ENCODE measurements around the gene ZBTB11. TPM values are rescaled to one million over a fixed set of nuclear protein-coding genes. Genes with fewer than 3 reads are reported as not detected.

ZBTB11 gene
- total and polyA plus RNA-seq, 2 experiments from 2014 or later: 7.7 to 22.4 TPM

DNA sequence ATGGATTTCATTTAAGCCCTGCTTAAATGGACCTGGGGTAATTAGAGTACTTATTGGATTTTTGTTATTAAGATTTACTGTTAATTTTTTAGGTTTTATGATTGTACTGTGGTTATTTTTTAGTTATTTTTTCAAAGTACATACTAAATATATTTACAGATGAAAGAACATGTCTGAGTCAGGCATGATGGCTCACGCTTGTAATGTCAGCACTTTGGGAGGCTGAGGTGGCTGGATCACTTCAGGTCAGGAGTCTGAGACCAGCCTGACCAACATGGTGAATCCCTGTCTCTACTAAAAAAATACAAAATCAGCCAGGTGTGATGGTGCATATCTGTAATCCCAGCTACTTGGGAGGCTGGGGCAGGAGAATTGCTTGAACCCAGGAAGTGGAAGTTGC, 25.8 kb upstream of the ZBTB11 start (continued):
- TF ChIP-seq, protein P1, sequence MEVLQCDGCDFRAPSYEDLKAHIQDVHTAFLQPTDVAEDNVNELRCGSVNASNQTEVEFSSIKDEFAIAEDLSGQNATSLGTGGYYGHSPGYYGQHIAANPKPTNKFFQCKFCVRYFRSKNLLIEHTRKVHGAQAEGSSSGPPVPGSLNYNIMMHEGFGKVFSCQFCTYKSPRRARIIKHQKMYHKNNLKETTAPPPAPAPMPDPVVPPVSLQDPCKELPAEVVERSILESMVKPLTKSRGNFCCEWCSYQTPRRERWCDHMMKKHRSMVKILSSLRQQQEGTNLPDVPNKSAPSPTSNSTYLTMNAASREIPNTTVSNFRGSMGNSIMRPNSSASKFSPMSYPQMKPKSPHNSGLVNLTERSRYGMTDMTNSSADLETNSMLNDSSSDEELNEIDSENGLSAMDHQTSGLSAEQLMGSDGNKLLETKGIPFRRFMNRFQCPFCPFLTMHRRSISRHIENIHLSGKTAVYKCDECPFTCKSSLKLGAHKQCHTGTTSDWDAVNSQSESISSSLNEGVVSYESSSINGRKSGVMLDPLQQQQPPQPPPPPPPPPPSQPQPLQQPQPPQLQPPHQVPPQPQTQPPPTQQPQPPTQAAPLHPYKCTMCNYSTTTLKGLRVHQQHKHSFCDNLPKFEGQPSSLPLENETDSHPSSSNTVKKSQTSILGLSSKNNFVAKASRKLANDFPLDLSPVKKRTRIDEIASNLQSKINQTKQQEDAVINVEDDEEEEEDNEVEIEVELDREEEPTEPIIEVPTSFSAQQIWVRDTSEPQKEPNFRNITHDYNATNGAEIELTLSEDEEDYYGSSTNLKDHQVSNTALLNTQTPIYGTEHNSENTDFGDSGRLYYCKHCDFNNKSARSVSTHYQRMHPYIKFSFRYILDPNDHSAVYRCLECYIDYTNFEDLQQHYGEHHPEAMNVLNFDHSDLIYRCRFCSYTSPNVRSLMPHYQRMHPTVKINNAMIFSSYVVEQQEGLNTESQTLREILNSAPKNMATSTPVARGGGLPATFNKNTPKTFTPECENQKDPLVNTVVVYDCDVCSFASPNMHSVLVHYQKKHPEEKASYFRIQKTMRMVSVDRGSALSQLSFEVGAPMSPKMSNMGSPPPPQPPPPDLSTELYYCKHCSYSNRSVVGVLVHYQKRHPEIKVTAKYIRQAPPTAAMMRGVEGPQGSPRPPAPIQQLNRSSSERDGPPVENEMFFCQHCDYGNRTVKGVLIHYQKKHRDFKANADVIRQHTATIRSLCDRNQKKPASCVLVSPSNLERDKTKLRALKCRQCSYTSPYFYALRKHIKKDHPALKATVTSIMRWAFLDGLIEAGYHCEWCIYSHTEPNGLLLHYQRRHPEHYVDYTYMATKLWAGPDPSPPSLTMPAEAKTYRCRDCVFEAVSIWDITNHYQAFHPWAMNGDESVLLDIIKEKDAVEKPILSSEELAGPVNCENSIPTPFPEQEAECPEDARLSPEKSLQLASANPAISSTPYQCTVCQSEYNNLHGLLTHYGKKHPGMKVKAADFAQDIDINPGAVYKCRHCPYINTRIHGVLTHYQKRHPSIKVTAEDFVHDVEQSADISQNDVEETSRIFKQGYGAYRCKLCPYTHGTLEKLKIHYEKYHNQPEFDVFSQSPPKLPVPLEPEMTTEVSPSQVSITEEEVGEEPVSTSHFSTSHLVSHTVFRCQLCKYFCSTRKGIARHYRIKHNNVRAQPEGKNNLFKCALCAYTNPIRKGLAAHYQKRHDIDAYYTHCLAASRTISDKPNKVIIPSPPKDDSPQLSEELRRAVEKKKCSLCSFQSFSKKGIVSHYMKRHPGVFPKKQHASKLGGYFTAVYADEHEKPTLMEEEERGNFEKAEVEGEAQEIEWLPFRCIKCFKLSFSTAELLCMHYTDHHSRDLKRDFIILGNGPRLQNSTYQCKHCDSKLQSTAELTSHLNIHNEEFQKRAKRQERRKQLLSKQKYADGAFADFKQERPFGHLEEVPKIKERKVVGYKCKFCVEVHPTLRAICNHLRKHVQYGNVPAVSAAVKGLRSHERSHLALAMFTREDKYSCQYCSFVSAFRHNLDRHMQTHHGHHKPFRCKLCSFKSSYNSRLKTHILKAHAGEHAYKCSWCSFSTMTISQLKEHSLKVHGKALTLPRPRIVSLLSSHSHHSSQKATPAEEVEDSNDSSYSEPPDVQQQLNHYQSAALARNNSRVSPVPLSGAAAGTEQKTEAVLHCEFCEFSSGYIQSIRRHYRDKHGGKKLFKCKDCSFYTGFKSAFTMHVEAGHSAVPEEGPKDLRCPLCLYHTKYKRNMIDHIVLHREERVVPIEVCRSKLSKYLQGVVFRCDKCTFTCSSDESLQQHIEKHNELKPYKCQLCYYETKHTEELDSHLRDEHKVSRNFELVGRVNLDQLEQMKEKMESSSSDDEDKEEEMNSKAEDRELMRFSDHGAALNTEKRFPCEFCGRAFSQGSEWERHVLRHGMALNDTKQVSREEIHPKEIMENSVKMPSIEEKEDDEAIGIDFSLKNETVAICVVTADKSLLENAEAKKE (CRISPR knock-in tag; IDR thresholded peaks at IDR 0.05): no peak
- TF ChIP-seq, protein P2, sequence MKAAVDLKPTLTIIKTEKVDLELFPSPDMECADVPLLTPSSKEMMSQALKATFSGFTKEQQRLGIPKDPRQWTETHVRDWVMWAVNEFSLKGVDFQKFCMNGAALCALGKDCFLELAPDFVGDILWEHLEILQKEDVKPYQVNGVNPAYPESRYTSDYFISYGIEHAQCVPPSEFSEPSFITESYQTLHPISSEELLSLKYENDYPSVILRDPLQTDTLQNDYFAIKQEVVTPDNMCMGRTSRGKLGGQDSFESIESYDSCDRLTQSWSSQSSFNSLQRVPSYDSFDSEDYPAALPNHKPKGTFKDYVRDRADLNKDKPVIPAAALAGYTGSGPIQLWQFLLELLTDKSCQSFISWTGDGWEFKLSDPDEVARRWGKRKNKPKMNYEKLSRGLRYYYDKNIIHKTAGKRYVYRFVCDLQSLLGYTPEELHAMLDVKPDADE (IDR thresholded peaks at IDR 0.05): no peak
- TF ChIP-seq JUNB (IDR thresholded peaks at IDR 0.05; ENCODE audit: unreplicated experiment) (no peak), EZH2 (IDR thresholded peaks at IDR 0.05; ENCODE audit: low read depth, unreplicated experiment) (no peak), STAT1 (IDR thresholded peaks at IDR 0.05; ENCODE audit: unreplicated experiment) (no peak), NANOG (IDR thresholded peaks at IDR 0.05; ENCODE audit: borderline replicate concordance) (no peak)

DNA sequence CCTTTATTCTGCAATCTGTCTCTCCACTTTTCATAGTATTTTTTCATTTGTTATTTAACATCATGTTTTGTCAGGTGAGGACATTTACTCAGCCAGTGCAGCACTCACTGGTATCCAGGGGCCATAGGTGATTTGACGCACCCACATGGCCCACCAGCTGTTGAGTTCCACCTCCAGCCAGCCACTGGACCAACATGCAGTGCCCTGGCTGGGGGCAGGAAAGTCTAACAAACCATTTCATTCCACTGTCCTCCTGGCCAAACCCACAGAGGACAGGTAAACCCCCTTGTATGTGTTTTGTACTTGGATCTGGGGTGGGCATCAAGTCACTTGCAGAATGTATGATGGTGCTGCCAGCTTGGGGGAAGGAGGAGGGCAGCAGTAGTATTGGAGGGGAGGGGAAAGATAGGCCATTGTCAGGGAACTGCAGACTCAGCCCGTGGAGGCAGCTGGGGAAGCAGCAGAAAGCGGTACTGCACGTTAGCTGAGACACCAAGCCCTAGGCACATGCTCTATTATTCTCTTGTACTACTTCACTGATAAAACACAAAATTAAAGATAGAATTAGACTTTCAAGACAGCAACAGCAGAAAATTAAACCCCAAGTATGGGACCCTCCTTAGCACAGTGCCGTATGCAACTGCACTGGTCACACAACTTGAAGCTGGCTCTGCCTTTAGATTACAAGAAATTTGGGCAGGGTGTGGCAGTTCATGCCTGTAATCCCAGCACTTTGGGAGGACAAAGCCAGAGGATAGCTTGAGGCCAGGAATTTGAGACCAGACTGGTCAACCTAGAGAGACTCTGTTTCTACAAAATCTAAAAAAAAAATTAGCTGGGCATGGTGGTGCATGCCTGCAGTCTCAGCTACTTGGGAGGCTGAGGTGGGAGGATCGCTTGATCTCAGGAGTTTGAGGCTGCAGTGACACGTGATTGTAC, 25.0 kb upstream of the ZBTB11 start:
- no peaks in the 10 kb centered on the region for H3K79me2 ChIP-seq (replicated peaks; ENCODE audit: insufficient read depth)
- no peak overlapping the region for H3K4me3 ChIP-seq
- Mint-ChIP-seq H3K36me3 (ENCODE audit: low read depth) (no peaks in the 10 kb centered on the region), H3K4me3 (no peak overlapping the region), H3K27ac (no peak overlapping the region; the same call in 1 of the 2 replicates), H3K27me3 (ENCODE audit: insufficient read depth, low read depth, poor library complexity) (peaks cover 2% of the 10 kb centered on the region), H3K9me3 (no peaks in the 10 kb centered on the region), H3K4me1 (peaks cover 9% of the 10 kb centered on the region)
- no peak for ATAC-seq
- H3K4me1 ChIP-seq (ENCODE audit: insufficient read depth): peaks cover 13% of the 10 kb centered on the region
- H3K9me2 ChIP-seq (ENCODE audit: insufficient read depth): no peaks in the 10 kb centered on the region
- DNase-seq (ENCODE audit: low spot score): no peak
- H3K27ac ChIP-seq (ENCODE audit: low read depth): no peak overlapping the region
- H4K20me1 ChIP-seq (replicated peaks; ENCODE audit: insufficient read depth): no peaks in the 10 kb centered on the region
- no peaks in the 10 kb centered on the region for H3F3A ChIP-seq (replicated peaks; ENCODE audit: low read depth)
- H3K4me2 ChIP-seq: no peak overlapping the region
- no peaks in the 10 kb centered on the region for H3K36me3 ChIP-seq (ENCODE audit: insufficient read depth)
- H2AFZ ChIP-seq: no peak overlapping the region
- no peaks in the 10 kb centered on the region for H3K27me3 ChIP-seq (ENCODE audit: insufficient read depth)
- TF ChIP-seq, protein P3, sequence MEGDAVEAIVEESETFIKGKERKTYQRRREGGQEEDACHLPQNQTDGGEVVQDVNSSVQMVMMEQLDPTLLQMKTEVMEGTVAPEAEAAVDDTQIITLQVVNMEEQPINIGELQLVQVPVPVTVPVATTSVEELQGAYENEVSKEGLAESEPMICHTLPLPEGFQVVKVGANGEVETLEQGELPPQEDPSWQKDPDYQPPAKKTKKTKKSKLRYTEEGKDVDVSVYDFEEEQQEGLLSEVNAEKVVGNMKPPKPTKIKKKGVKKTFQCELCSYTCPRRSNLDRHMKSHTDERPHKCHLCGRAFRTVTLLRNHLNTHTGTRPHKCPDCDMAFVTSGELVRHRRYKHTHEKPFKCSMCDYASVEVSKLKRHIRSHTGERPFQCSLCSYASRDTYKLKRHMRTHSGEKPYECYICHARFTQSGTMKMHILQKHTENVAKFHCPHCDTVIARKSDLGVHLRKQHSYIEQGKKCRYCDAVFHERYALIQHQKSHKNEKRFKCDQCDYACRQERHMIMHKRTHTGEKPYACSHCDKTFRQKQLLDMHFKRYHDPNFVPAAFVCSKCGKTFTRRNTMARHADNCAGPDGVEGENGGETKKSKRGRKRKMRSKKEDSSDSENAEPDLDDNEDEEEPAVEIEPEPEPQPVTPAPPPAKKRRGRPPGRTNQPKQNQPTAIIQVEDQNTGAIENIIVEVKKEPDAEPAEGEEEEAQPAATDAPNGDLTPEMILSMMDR (conservative IDR thresholded peaks at IDR 0.05; ENCODE audit: low read depth in 2 of 2): no peak
- TF ChIP-seq, protein P4, sequence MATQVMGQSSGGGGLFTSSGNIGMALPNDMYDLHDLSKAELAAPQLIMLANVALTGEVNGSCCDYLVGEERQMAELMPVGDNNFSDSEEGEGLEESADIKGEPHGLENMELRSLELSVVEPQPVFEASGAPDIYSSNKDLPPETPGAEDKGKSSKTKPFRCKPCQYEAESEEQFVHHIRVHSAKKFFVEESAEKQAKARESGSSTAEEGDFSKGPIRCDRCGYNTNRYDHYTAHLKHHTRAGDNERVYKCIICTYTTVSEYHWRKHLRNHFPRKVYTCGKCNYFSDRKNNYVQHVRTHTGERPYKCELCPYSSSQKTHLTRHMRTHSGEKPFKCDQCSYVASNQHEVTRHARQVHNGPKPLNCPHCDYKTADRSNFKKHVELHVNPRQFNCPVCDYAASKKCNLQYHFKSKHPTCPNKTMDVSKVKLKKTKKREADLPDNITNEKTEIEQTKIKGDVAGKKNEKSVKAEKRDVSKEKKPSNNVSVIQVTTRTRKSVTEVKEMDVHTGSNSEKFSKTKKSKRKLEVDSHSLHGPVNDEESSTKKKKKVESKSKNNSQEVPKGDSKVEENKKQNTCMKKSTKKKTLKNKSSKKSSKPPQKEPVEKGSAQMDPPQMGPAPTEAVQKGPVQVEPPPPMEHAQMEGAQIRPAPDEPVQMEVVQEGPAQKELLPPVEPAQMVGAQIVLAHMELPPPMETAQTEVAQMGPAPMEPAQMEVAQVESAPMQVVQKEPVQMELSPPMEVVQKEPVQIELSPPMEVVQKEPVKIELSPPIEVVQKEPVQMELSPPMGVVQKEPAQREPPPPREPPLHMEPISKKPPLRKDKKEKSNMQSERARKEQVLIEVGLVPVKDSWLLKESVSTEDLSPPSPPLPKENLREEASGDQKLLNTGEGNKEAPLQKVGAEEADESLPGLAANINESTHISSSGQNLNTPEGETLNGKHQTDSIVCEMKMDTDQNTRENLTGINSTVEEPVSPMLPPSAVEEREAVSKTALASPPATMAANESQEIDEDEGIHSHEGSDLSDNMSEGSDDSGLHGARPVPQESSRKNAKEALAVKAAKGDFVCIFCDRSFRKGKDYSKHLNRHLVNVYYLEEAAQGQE (IDR thresholded peaks at IDR 0.05; ENCODE audit: unreplicated experiment): no peak
- TF ChIP-seq STAT1 (IDR thresholded peaks at IDR 0.05; ENCODE audit: unreplicated experiment): no peak
- TF ChIP-seq JUNB (IDR thresholded peaks at IDR 0.05; ENCODE audit: unreplicated experiment): no peak
- no peak for TF ChIP-seq NANOG (IDR thresholded peaks at IDR 0.05; ENCODE audit: borderline replicate concordance)
- no peak for TF ChIP-seq ZNF114 (CRISPR knock-in tag; IDR thresholded peaks at IDR 0.05)
- no peak for TF ChIP-seq EZH2phosphoT487 (IDR thresholded peaks at IDR 0.05; ENCODE audit: unreplicated experiment)

Measured in GM23338 (cell line).